ENCODE data around the gene AKAP8.

DNA sequence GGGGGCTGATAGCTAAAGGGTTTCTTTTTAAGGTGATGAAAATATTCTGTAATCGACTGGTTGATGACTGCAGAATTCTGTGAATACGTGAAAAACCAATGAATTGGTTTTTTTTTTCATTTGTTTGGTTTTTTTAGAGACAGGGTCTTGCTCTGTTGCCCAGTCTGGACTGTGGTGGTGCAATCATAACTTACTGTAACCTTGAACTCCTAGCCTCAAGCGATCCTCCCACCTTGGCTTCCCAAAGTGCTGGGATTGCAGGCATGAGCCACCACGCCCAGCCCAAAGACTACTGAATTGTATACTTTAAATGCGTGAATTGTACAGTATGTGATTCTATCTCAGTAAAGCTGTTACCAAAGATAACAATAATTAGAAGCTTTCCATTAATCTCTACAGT is 14.8 kb upstream of the AKAP8 start:
- no peak for TF ChIP-seq CTCF (IDR thresholded peaks at IDR 0.05; ENCODE audit: low read depth, low read length)
- no peak for TF ChIP-seq EZH2phosphoT487 (IDR thresholded peaks at IDR 0.05; ENCODE audit: low read depth)
